Measurements from ENCODE around the gene PRIM2. TPM values are rescaled to one million over a fixed set of nuclear protein-coding genes. Genes with fewer than 3 reads are reported as not detected.

PRIM2 gene
- total and polyA plus RNA-seq, 2 of the 8 experiments (the other 6 are each of a cell fraction or from before 2014, with no cell fraction given), result 20.8 to 46.8 TPM

- no peaks in the 10 kb centered on the region for H3K79me1 ChIP-seq (ENCODE audit: low read depth, low read length)
- FAIRE-seq (no peak), DNase-seq (ENCODE audit: low read depth in 1 of 2, low spot score in 2 of 2) (no peak)
- no peak overlapping the region for H3K14ac ChIP-seq (ENCODE audit: insufficient read length)
- H3K18ac ChIP-seq (ENCODE audit: extremely low read depth, low read length), result no peak overlapping the region
- no peak overlapping the region for H3K4me2 ChIP-seq (ENCODE audit: insufficient read depth in 1 of 2, low read depth in 2 of 2, low read length in 2 of 2)
- ChIA-PET POLR2A (ENCODE audit: partially characterized antibody) (no interaction called here), CTCF (ENCODE audit: partially characterized antibody) (interaction anchor here (1.5 kb wide), 1 partner anchor 9 kb away, joined by 7 read pairs; no protein-coding TSS in a partner anchor)
- H4K91ac ChIP-seq (replicated peaks; ENCODE audit: insufficient read length, low read length), result no peak overlapping the region
- H2BK15ac ChIP-seq (ENCODE audit: low read length), result no peak overlapping the region
- H3K27me3 ChIP-seq (replicated peaks in 1 of 4; ENCODE audit: control insufficient read depth in 3 of 4, extremely low read depth in 1 of 4, insufficient read depth in 3 of 4, low read length in 3 of 4), result no peaks in the 10 kb centered on the region
- H3K79me2 ChIP-seq (ENCODE audit: control insufficient read depth in 1 of 2, insufficient read depth in 2 of 2, low read length in 2 of 2), result no peaks in the 10 kb centered on the region
- no peaks in the 10 kb centered on the region for H3K36me3 ChIP-seq (ENCODE audit: control insufficient read depth in 2 of 4, insufficient read depth in 4 of 4, low read length in 3 of 4)
- TF ChIP-seq CBX8 (IDR thresholded peaks at IDR 0.05; ENCODE audit: borderline replicate concordance, low read depth, low read length) (no peak), ASH2L (IDR thresholded peaks at IDR 0.05; ENCODE audit: low read length) (no peak)
- H2AFZ ChIP-seq (ENCODE audit: low read length), result 0 out of 2 replicates have a peak overlapping the region, but pooled peaks have one; percentile 4
- H3K9me3 ChIP-seq (ENCODE audit: insufficient read depth in 2 of 2, low read depth in 1 of 2, low read length in 1 of 2), result peaks cover 6 to 15% of the 10 kb centered on the region in 2 experiments; a peak in 3 of 4 replicates
- H3K56ac ChIP-seq (replicated peaks; ENCODE audit: insufficient read length, low read depth, low read length), result no peak overlapping the region
- H4K8ac ChIP-seq (ENCODE audit: extremely low read depth, insufficient read depth, low read length), result no peak overlapping the region
- no peak overlapping the region; the same call in 1 of the 2 replicates for H3K27ac ChIP-seq (ENCODE audit: low read depth, low read length)
- H4K20me1 ChIP-seq (replicated peaks in 1 of 2; ENCODE audit: control insufficient read depth in 1 of 2, insufficient read depth in 2 of 2, low read length in 2 of 2), result no peaks in the 10 kb centered on the region
- no peak overlapping the region for H3K23ac ChIP-seq (ENCODE audit: insufficient read length)
- H3K4me1 ChIP-seq (replicated peaks in 1 of 4; ENCODE audit: control insufficient read depth in 3 of 4, insufficient read depth in 4 of 4, low read length in 3 of 4), result no peaks in the 10 kb centered on the region
- H3K23me2 ChIP-seq (ENCODE audit: low read depth, low read length), result no peaks in the 10 kb centered on the region
- H4K5ac ChIP-seq (ENCODE audit: insufficient read length, low read depth, low read length), result no peak overlapping the region
- no peak overlapping the region for H3K4me3 ChIP-seq (ENCODE audit: extremely low read depth in 1 of 4, insufficient read depth in 2 of 4, low read depth in 3 of 4, low read length in 4 of 4)
- H2AK5ac ChIP-seq (ENCODE audit: low read depth, low read length), result no peak overlapping the region
- H3K4ac ChIP-seq (replicated peaks; ENCODE audit: insufficient read length, low read depth, low read length), result no peak overlapping the region
- H2BK120ac ChIP-seq (replicated peaks; ENCODE audit: low read depth, low read length), result no peak overlapping the region
- H3K9ac ChIP-seq (replicated peaks in 1 of 4; ENCODE audit: extremely low read depth in 1 of 4, low read depth in 3 of 4, low read length in 3 of 4), result no peak overlapping the region; a peak in 1 of 7 replicates
- no peak overlapping the region for H2BK12ac ChIP-seq (ENCODE audit: low read depth, low read length)
- no peak overlapping the region for H2BK20ac ChIP-seq (ENCODE audit: low read length)
- H2BK5ac ChIP-seq (ENCODE audit: low read depth, low read length), result no peak overlapping the region
These were observed 40.5 kb upstream of the PRIM2 start for GRCh38 chr6:57276946-57277345.

Measured in H1 (cell line).